Renal cortex interstitium (tissue), 11 donors: ENCODE data around the gene ZMYND11. TPM values are rescaled to one million over a fixed set of nuclear protein-coding genes. Genes with fewer than 3 reads are reported as not detected.
"Not testable (repeated sequence)": the region's sequence is repeated elsewhere in the genome, so short reads cannot be mapped to it uniquely, and the experiment has no call there.

ENCODE experiments used
- DNase-seq, 11 donors: peaks; one replicate each; pipeline ENCODE4 v3.0.0-alpha.2; 2013; ENCODE audit warnings: low read depth in 9 of 11, low spot score in 4 of 11; ENCODE audit errors: extremely low read depth in 1 of 11
- polyA plus RNA-seq, 3 donors: library from polyadenylated mRNA; unstranded; fragments of 120-200 nt; gene quantifications; one replicate each; pipeline ENCODE4 v1.2.1, GENCODE V29; 2013; ENCODE audit not compliant: insufficient read length in 3 of 3

Gene ZMYND11
- polyA plus RNA-seq, 3 donors = 94.8 to 105 (median 100) TPM

DNA sequence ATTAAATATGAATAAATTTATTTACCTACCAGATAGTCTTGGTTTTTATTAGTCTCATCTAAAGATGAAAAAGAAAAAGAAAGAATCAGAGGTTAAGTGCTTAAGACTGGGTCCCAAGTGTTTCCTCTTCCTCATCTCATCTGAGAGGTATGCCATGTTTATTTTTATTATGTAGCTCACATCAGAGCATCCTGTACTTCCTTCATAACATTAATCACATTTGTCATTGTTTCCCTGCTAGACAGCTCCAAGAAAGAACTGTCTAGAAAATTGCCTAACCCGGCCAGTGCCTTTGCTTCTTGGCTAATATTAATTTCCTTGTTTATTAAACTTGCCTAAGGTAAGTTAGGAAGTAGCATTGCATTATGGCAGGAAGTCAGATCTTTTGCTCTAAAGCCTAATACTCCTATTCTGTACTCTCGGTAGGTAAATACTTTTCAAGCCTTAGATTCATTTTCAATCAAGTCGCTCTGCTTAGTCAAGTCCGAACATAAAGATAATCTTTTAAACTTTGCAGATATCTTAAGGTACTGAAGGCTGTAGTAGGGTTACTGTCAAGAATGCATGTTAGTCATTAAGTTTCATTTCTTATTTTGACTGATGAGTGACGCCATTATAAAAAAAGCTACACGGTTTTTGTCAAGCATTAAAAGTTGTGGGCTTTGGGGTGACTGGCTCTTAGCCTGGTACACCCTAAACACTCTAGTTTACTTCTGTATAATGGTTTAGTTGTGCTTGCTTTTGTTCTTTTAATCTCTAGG is 47.4 kb downstream of the ZMYND11 start:
- DNase-seq = no peak

DNA sequence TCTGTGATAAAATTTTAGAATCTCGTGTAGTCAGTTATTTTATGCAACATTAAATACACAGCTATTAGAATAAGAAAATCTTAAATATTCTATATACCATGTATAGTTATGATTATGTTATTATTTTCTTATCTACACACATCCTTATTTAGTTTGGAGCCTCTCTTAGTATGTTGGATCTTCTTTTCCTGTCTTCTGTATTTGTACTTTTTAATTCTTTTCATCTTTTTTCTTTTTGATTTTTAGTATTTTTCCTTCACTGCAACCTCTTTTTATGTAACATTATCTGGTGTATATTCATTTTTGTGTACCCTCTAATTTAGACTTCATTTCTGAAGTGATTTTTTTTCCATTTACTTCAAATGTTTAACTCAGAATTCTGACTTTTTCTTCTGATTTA is 48.9 kb downstream of the ZMYND11 start:
- no peak for DNase-seq

DNA sequence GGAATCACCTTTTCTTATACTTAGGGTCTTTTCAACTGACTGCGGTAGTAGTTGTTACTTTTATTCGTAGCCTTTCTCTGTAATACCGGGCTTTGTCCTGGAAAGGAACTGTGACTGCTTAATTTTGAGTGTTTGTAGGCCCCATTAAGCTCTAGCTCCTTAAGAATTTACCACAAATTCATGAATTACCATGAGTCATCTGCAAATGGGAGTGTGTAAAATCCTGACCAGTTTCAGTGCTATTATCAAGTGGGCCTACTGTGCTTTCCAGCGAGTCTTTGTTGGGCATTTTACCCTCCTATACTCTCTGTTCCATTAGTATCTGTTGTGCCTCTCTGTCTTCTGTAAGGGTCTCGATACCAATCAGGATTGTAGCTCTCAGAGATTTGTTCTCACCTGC is 49.7 kb downstream of the ZMYND11 start:
- DNase-seq = no peak

DNA sequence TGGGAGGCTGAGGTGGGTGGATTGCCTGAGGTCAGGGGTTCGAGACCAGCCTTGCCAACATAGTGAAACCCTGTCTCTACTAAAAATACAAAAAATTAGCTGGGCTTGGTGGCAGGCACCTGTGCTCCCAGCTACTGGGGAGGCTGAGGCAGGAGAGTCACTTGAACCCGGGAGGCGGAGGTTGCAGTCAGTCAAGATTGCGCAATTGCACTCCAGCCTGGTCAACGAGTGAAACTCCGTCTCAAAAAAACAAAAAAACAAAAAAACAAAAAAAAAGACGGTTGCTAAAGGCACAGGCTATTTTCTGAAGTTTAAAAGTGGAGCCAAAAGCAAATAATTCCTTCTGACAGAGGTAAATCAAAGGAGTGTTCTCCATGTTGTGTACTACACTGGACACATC is 50.3 kb downstream of the ZMYND11 start:
- DNase-seq = not testable (repeated sequence)

DNA sequence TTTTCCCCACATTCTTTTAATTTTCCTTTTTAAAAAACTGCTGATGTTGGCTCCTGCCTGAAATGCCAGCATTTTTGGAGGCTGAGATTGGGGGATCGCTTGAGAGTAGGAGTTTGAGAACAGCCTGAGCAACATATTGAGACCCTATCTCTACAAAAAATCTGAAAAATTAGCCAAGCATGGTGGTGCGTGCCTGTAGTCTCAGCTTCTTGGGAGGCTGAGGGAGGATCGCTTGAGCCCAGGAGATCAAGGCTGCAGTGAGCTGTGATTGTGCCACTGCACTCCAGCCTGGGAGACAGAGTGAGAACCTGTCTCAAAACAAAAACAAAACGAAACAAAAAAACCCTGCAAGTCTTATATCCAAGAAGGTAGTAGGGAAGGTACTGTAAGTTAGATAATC is 51.7 kb downstream of the ZMYND11 start:
- DNase-seq = no peak

DNA sequence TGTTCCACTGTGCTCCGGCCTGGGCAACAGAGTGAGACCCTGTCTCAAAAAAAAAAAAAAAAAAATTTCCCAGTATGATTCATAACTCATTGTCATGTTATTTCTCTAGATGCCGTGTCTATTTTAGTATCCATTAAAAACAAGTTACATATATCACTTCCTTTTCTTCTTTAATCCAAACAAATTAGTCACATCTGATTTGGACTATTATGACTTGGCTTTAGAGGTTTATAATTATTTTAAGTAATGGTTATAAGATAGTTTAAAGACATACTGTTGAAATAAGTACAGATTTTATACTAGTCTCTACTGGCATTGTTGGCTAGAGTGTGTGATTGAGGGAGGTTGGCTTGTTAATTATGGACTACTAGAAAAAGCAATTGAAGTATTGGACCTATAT is 53.3 kb downstream of the ZMYND11 start:
- DNase-seq = no peak

DNA sequence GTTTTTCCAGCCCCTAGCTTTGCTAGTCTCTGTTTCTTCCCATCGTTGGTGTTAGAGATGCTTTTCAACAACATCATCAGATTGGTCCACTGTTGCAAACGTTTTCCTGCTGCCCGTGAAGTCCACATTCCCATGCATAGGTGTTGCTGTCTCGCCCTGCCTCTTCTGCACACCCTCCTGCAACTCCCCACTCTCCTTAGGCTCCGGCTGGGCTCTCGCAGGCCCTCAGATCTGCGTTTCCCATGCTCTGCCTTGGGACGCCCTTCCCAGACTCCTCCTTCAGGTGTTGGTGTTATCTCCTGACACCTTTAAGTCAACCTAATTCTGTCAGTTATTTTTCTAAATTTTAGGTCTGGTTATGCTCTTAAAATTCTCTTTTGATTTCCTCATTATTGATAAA is 55.0 kb downstream of the ZMYND11 start:
- no peak for DNase-seq

DNA sequence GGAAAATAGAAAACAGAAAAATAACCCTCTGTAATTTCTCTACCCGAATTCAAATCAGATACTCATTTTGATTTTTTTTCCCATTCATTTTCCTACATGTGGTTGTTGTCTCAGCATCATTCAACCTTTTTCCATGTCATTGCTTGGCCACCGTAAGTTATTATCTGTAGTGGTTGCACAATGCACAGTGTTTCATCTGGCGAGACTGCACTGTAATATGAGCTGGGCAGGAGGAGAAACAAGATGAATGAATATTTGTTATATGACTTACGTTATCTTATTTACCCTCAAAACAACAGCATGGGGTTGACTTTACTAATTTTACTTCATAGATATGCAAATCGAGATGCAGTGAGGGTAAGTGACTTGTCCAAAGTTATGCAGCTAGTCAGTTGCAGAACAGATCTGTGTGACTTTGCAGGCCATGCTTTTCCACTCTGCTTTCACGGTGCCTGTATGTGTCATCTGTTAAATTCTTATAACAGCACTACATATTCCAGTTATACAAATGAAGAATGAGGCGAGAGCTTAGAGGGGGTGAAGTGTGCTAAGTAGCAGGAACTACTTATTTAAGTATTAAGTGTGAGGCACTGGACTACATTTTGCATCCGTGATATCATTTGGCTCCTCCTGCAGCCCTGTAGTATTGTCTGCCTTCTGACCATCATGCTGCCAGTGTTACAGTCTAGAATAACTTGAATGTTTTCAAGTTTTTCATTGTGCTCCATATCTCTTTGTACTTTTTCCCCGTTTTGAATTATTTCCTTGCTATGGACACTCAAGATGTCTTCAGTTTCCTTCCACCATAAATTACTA is 56.7 kb downstream of the ZMYND11 start:
- no peak for DNase-seq

DNA sequence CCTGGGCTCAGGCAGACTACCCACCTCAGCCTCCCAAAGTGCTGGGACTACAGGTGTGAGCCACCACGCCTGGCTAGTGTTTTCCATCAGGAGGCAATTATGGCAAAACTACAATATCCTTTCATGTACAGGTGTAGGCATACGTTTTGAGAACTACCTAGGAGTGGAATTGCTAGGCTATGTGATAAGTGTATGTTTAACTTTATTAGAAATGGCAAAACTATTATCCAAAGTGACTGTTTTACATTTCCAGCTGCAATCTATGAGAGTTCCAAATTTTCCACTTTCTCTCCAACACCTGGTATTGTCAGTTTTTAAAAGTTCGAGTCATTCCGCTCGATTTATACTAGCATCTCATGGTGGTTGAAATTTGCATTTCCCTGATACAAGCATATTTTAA is 59.0 kb downstream of the ZMYND11 start:
- no peak for DNase-seq

DNA sequence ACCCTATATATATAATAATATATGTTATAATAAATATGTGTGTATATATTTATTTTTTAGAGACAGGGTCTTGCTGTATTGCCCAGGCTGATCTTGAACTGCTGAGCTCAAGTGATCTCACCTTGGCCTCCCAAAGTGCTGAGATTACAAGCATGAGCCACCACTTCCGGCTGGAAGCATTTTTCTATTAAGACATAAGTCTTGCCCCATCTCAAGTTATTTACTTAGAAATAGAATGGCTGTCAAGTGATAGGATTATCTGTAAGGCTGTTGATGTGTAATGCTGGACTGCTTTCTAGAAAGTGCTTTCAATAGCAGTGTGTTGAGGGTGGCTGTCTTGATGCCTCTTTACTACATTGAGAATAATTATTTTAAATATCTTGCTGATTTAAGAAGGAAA is 65.2 kb downstream of the ZMYND11 start:
- no peak for DNase-seq

DNA sequence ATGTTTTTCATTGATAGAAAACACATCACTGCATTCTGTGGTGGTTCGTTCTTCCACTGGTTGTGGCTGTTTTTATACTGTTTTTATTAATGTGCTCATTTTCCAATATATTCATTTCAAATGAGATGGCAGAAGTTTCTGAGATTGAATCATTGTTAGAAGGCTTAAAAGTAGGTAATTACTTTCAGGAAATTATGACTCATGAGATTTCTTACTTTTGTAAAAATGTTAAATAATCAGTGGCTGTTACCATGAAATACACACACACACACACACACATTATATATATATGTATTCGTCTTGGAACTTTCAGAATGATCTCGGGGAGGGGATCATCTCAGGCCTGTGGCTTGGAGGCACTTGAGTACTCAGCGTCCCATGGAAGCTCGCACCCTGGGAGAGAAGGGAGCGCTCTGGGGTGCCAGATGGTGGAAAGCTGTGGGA is 66.1 kb downstream of the ZMYND11 start:
- DNase-seq = no peak

DNA sequence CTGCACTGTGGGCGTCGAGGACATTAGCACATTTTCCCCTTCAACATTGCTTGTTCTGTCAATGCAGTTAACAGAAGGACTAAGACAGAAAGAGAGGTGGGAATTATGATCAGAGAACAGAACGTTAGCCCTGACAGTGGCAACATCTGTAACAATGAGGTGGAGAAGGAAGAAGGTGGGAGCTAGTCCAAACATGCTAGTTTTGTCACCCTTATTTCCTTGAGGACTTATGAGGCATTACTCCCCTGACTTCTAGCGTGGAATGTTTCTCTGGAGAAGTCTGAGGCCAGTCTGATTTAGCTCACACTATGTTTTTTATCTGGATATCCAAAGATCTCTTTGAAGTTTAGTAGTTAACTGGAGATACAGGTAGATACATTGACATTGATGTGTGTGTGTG is 73.4 kb downstream of the ZMYND11 start:
- no peak for DNase-seq

DNA sequence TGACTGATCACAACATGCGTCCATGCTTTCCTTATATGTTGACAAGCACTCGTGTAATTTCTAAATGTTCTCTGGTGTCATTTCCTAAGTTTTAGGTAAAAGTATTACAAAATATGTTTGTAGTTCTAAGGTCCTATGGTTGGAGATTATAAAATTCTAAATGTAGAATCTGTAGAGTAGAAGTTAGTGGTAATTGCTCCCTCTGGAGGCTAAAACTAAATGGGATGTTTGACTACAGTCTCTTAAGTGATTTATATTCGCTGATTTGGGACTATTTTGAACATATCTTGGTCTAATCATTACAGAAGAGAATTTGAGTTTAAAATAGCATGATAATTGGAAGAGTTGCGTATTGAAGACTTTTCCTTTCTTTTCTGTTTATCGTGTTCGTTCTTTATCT is 74.1 kb downstream of the ZMYND11 start:
- no peak for DNase-seq

DNA sequence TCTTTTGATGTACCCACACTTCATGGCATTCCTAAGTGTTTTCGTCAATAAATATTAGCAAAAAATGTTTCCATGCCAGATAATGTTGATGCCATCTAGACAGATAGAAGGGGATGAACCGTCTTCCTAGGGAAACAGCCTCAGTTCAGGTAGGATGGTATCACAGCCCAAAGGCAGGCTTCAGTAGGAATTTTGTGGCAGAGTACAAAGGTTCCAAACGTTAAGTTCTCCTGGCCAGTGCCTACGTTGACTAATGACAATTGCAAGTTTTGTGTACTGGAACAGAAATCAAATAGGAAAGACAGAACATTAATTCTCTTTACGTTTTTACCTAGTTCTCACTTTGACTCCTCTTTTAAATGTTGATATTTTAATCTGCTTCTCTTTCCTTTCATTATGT is 75.0 kb downstream of the ZMYND11 start:
- DNase-seq = no peak

DNA sequence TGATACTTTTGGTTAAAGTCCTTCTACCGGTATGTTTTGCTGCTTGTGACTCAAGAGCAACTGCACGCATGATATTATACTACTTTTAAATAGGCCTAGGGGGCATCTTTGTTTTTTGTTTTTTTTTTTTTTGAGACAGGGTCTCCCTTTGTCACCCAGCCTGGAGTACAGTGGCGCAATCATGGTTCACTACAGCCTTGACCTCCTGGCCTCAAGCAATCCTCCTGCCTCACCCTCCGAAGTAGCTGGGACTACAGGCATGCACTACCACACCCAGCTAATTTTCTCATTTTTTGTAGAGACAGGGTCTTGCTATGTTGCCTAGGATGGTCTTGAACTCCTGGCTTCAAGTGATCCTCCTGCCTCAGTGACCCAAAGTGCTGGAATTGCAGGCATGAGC is 80.2 kb downstream of the ZMYND11 start:
- DNase-seq = no peak

DNA sequence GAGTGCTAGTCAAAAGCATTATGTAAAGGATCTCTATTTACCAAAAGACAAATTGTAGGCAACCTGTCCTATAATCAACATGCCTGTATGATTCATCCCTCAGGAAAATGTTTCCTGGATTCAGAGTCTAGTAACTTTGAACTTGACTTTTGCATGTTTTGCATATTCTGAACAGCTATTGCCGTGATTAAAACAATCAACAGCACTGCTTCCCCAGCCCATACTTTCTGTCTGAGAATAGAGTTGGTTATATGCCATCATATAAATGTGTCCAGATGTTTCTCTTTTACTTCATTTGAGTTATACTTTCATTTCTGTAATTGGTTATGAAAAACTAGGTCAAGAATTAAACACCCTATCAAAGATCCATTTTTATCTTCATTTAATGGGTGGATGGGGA is 83.5 kb downstream of the ZMYND11 start:
- DNase-seq = no peak

DNA sequence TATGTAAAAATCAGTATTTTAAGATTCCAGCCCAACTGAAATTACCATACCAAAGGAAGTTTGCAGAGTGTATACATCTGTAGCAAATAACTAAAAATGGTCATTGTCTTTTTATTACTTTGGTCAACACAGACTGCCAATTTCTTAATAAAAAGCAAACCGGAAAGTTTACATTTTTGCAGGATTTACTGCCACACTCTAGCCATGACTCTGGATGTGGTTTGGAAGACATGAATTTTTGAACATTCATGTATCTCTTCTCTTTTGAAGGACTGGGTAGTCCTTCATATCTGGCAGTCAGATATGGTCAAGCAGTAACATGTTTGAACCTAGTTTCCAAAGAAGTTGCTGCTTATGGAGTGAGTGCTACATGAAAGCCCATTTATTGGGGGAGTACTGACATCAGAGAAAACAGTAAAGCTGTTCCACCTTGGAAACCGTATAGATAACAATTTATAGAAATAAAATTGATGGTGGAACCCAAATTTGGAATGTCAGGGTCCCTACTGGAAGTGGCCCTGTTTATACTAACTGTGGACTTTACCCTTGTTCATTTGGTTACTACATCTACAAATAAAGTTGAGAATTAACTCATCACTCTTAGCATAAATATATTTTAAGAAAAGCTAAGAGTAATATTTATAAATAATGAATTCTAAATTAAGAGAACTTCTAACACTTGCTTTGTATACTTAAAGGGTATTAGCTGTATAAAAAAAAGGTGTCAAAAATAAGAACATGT is 84.6 kb downstream of the ZMYND11 start:
- DNase-seq = no peak

DNA sequence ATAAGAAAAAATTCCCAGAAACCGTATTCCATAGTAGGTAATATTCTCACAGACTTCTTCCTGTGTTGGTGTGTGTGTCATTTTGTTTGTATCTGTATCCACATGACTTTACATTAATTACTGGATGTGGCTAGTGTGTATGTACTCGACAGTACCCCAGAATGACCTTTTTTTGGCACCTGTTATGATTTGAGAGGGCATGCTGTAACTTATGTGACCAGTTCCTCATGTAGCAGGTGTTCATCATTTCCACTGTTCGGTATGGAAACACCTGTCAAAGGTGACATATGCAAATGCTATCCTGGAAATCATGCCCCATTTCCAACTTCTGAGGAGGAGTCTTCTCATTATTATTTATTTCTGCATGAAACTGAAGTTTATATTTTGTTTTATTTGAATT is 89.3 kb downstream of the ZMYND11 start:
- no peak for DNase-seq

DNA sequence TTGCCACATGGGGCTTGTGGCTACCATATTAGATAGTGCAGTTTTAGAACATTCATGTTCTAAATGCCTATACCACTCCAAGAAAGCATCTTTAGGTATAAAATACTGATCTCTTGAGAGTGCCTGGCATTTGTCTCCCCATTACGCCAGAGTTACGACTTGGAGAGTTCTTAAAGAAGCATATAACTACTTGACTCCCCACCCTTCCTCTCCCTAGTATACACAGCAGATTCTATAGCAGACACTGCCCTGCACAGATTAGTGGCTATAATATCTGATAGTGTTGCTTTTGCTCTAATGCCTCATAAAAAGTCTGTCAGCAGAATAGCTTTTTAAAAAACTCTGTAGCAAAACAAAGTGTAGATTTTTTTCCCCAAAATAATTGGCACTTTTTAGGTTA is 90.8 kb downstream of the ZMYND11 start:
- no peak for DNase-seq

DNA sequence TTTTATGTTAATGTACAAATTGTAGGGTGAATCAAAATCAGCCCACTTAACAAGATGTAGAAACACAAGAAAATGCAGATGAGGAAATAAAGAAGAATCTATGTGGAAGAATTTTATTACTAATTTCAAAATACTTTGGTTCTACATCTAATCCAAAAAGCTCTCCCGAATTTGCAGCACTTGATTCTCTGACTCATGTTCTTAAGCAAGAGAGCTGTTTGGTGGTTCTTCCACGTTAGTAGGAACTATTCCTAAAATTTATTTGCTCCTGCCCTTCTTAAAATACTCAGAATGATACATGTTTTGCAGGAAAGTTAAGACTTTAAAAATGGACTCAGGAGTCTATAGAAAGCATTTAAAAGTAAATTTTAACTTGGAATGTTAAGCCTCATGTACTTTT is 91.8 kb downstream of the ZMYND11 start:
- DNase-seq = no peak
